H1 (cell line): ENCODE data around the gene RIMS3. TPM values are rescaled to one million over a fixed set of nuclear protein-coding genes. Genes with fewer than 3 reads are reported as not detected.

Experiments used
- HDAC2 ChIP-seq, 2 experiments: fragments of 300-600 bp in 1 of 2; sonication (generic) in 1 of 2; IDR thresholded peaks; 2 replicates each; pipeline ENCODE4 v1.6.1; 2011 to 2012; ENCODE audit warnings: low read depth in 2 of 2, low read length in 2 of 2, mild to moderate bottlenecking in 2 of 2, moderate library complexity in 2 of 2, borderline replicate concordance in 1 of 2, inconsistent platforms in 1 of 2
- SIN3A ChIP-seq, 2 experiments: IDR thresholded peaks in 1 of 2; conservative IDR thresholded peaks in 1 of 2; 2 replicates each; pipeline ENCODE4 v1.6.1; 2011 to 2012; ENCODE audit warnings: low read length in 2 of 2, improper control_type of control experiment in 1 of 2, low read depth in 1 of 2, mild to moderate bottlenecking in 1 of 2
- SIRT6 ChIP-seq: IDR thresholded peaks from one replicate; pipeline ENCODE4 v1.7.1; 2012; ENCODE audit warnings: low read length, inconsistent platforms
- polyA plus RNA-seq, 7 experiments: library from polyadenylated mRNA; depleted of rRNA in 3 of 7; stranded (reverse) in 5 of 7; unstranded in 2 of 7; fragments of >200 nt in 5 of 7; fragments of 200-250 nt in 2 of 7; gene quantifications; 1 replicate in 5 of 7; 2 replicates in 1 of 7; 4 replicates in 1 of 7; pipeline versions ENCODE4 v1.2.1 to v1.2.3, GENCODE V29; 2011 to 2013; ENCODE audit warnings: missing spikeins in 2 of 7, mixed read lengths in 2 of 7
- total RNA-seq: library from RNA; stranded (reverse); fragmentation: NEBNext Ultra II Directional; extraction: Animal tissue kit (Norgen Biotek cat#: 25700); gene quantifications from 2 replicates; pipeline ENCODE4 v1.2.1, GENCODE V29; 2021

The RIMS3 gene
- total and polyA plus RNA-seq, 2 of the 8 experiments (the other 6 are each of a cell fraction or from before 2014, with no cell fraction given): 13.3 to 20.6 TPM

- no peak for TF ChIP-seq HDAC2 (IDR thresholded peaks at IDR 0.05; ENCODE audit: borderline replicate concordance in 1 of 2, low read depth in 2 of 2, low read length in 2 of 2)
- no peak for TF ChIP-seq SIN3A (conservative IDR thresholded peaks at IDR 0.05 in 1 of 2, IDR thresholded peaks at IDR 0.05 in 1 of 2; ENCODE audit: low read depth in 1 of 2, low read length in 2 of 2)
- TF ChIP-seq SIRT6: no peak
Observed at GRCh38 chr1:40706626-40707025, 41.1 kb upstream of the RIMS3 start (continued).
